Loucy (cell line): ENCODE measurements around the gene SLC26A1.

Experiments used
- CTCF ChIP-seq: fragments of 200-600 bp; sonication (generic); conservative IDR thresholded peaks from 2 replicates; pipeline ENCODE4 v1.5.1; 2014; ENCODE audit warnings: mild to moderate bottlenecking, antibody characterized with exemption, low read length
- EZH2phosphoT487 ChIP-seq: fragments of 200-600 bp; IDR thresholded peaks from 2 replicates; pipeline ENCODE4 v1.6.1; 2018; ENCODE audit warnings: antibody characterized with exemption, mild to moderate bottlenecking, moderate library complexity, borderline replicate concordance

GRCh38 chr4:1031346-1031745 lies 38.1 kb upstream of the SLC26A1 start:
- TF ChIP-seq EZH2phosphoT487, result no peak
- no peak for TF ChIP-seq CTCF
